ENCODE results near the gene SAXO1. TPM values are rescaled to one million over a fixed set of nuclear protein-coding genes. Genes with fewer than 3 reads are reported as not detected.
"Not testable (repeated sequence)": the region's sequence is repeated elsewhere in the genome, so short reads cannot be mapped to it uniquely, and the experiment has no call there.

The SAXO1 gene
- total RNA-seq, 2 experiments from 2014 or later: 0.31 TPM; not detected in 1

GRCh38 chr9:19028835-19029451, 4.1 kb downstream of the SAXO1 start:
- POLR2A ChIA-PET: no interaction called here
- no peak overlapping the region for H3K27ac Mint-ChIP-seq
- CTCF ChIA-PET: interaction anchor here (0.7 to 4.0 kb wide), 16 partner anchors 8 to 774 kb away, joined by 3 to 24 read pairs (median 4); partner anchors contain the start of gene RRAGA
- peaks cover 8% of the 10 kb centered on the region for H3K4me1 Mint-ChIP-seq (ENCODE audit: low read depth)
- peaks cover 14% of the 10 kb centered on the region for H3K27me3 Mint-ChIP-seq
- H3K9me3 Mint-ChIP-seq: no peaks in the 10 kb centered on the region
- peak; percentile 25 for DNase-seq
- H3K4me3 Mint-ChIP-seq: no peak overlapping the region
- intact Hi-C loops (cut with micrococcal nuclease): loop anchor here (2.0 to 5.0 kb wide), 2 partner anchors 586 to 1217 kb away; no protein-coding TSS in a partner anchor
- H3K36me3 Mint-ChIP-seq: no peaks in the 10 kb centered on the region

GRCh38 chr9:19027825-19028224, 5.2 kb downstream of the SAXO1 start:
- ChIA-PET CTCF (interaction anchor here (0.6 to 4.0 kb wide), 7 partner anchors 9 to 773 kb away, joined by 3 to 24 read pairs (median 6); partner anchors contain the start of gene RRAGA), POLR2A (no interaction called here)
- intact Hi-C loops (cut with micrococcal nuclease): loop anchor here (2.0 to 5.0 kb wide), 2 partner anchors 585 to 1216 kb away; no protein-coding TSS in a partner anchor
- DNase-seq: no peak
- Mint-ChIP-seq H3K36me3 (no peaks in the 10 kb centered on the region), H3K4me1 (ENCODE audit: low read depth) (peaks cover 8% of the 10 kb centered on the region), H3K4me3 (no peak overlapping the region), H3K27me3 (peaks cover 14% of the 10 kb centered on the region), H3K27ac (no peak overlapping the region), H3K9me3 (no peaks in the 10 kb centered on the region)

- Mint-ChIP-seq H3K27me3 (peaks cover 14% of the 10 kb centered on the region), H3K36me3 (peaks cover 1% of the 10 kb centered on the region), H3K9me3 (peaks cover 2% of the 10 kb centered on the region), H3K27ac (no peak overlapping the region), H3K4me1 (ENCODE audit: low read depth) (peaks cover 10% of the 10 kb centered on the region), H3K4me3 (no peak overlapping the region)
- ChIA-PET POLR2A (no interaction called here), CTCF (interaction anchor here (0.9 to 4.0 kb wide), 4 partner anchors 11 to 1215 kb away, joined by 3 to 24 read pairs (median 4); no protein-coding TSS in a partner anchor)
- intact Hi-C loops (cut with micrococcal nuclease): loop anchor here (5.0 kb wide), 1 partner anchor 1214 kb away; no protein-coding TSS in a partner anchor
- DNase-seq: peak; percentile 33
Measured at GRCh38 chr9:19026375-19026774, 6.6 kb downstream of the SAXO1 start.

GRCh38 chr9:19023078-19023477, 9.9 kb downstream of the SAXO1 start:
- no peak for DNase-seq
- Mint-ChIP-seq H3K27ac (no peak overlapping the region), H3K4me3 (no peak overlapping the region), H3K9me3 (peaks cover 2% of the 10 kb centered on the region), H3K4me1 (ENCODE audit: low read depth) (peaks cover 10% of the 10 kb centered on the region), H3K36me3 (peaks cover 1% of the 10 kb centered on the region), H3K27me3 (peaks cover 15% of the 10 kb centered on the region)
- POLR2A ChIA-PET: no interaction called here
- intact Hi-C loops (cut with micrococcal nuclease): no loop called here
- CTCF ChIA-PET: interaction anchor here (0.7 kb wide), 1 partner anchor 216 kb away, joined by 3 read pairs; no protein-coding TSS in a partner anchor

- no peak overlapping the region for H3K4me3 Mint-ChIP-seq
- ChIA-PET CTCF (no interaction called here), POLR2A (no interaction called here)
- H3K9me3 Mint-ChIP-seq: peaks cover 2% of the 10 kb centered on the region
- intact Hi-C loops (cut with micrococcal nuclease): no loop called here
- peaks cover 10% of the 10 kb centered on the region for H3K4me1 Mint-ChIP-seq (ENCODE audit: low read depth)
- no peak overlapping the region for H3K27ac Mint-ChIP-seq
- H3K36me3 Mint-ChIP-seq: peaks cover 1% of the 10 kb centered on the region
- peaks cover 15% of the 10 kb centered on the region for H3K27me3 Mint-ChIP-seq
- DNase-seq: no peak
Measured at GRCh38 chr9:19022206-19022605, 10.8 kb downstream of the SAXO1 start.

GRCh38 chr9:19021649-19022048, 11.4 kb downstream of the SAXO1 start:
- H3K27me3 Mint-ChIP-seq: peaks cover 13% of the 10 kb centered on the region
- H3K4me3 Mint-ChIP-seq; POLR2A ChIA-PET; H3K27ac Mint-ChIP-seq; H3K36me3 Mint-ChIP-seq; H3K4me1 Mint-ChIP-seq (ENCODE audit: low read depth); H3K9me3 Mint-ChIP-seq; intact Hi-C loops (cut with micrococcal nuclease); DNase-seq: not testable (repeated sequence)
- CTCF ChIA-PET: interaction anchor here (0.7 kb wide), 1 partner anchor 12 kb away, joined by 3 read pairs; no protein-coding TSS in a partner anchor

GRCh38 chr9:19020886-19021455, 12.0 kb downstream of the SAXO1 start:
- ChIA-PET POLR2A (interaction anchor here (0.7 kb wide), 1 partner anchor 24 kb away, joined by 3 read pairs; no protein-coding TSS in a partner anchor), CTCF (interaction anchor here (0.6 to 1.1 kb wide), 3 partner anchors 8 to 65 kb away, joined by 3 to 5 read pairs (median 4); no protein-coding TSS in a partner anchor)
- H3K36me3 Mint-ChIP-seq: peaks cover 1% of the 10 kb centered on the region
- intact Hi-C loops (cut with micrococcal nuclease): no loop called here
- H3K27ac Mint-ChIP-seq: no peak overlapping the region
- peaks cover 3% of the 10 kb centered on the region for H3K4me1 Mint-ChIP-seq (ENCODE audit: low read depth)
- H3K27me3 Mint-ChIP-seq: peaks cover 11% of the 10 kb centered on the region
- no peak for DNase-seq
- peaks cover 2% of the 10 kb centered on the region for H3K9me3 Mint-ChIP-seq
- no peak overlapping the region for H3K4me3 Mint-ChIP-seq

- Mint-ChIP-seq H3K4me1 (ENCODE audit: low read depth) (peaks cover 3% of the 10 kb centered on the region), H3K27ac (no peak overlapping the region), H3K27me3 (peaks cover 6% of the 10 kb centered on the region), H3K9me3 (peaks cover 2% of the 10 kb centered on the region), H3K4me3 (no peak overlapping the region), H3K36me3 (peaks cover 1% of the 10 kb centered on the region)
- no peak for DNase-seq
- intact Hi-C loops (cut with micrococcal nuclease): no loop called here
- CTCF ChIA-PET: interaction anchor here (1.3 to 1.7 kb wide), 2 partner anchors 10 to 156 kb away, joined by 3 to 7 read pairs; no protein-coding TSS in a partner anchor
- POLR2A ChIA-PET: no interaction called here
Measured at GRCh38 chr9:19018201-19018600, 14.8 kb downstream of the SAXO1 start.

GRCh38 chr9:19009391-19009965, 23.5 kb downstream of the SAXO1 start:
- intact Hi-C loops (cut with micrococcal nuclease): no loop called here
- no peaks in the 10 kb centered on the region for H3K36me3 Mint-ChIP-seq
- CTCF ChIA-PET: interaction anchor here (1.1 kb wide), 1 partner anchor 12 kb away, joined by 3 read pairs; no protein-coding TSS in a partner anchor
- DNase-seq: no peak
- H3K27me3 Mint-ChIP-seq: no peaks in the 10 kb centered on the region
- no peak overlapping the region for H3K27ac Mint-ChIP-seq
- H3K9me3 Mint-ChIP-seq: no peaks in the 10 kb centered on the region
- H3K4me3 Mint-ChIP-seq: no peak overlapping the region
- H3K4me1 Mint-ChIP-seq (ENCODE audit: low read depth): no peaks in the 10 kb centered on the region
- POLR2A ChIA-PET: no interaction called here

- Mint-ChIP-seq H3K4me1 (ENCODE audit: low read depth) (no peaks in the 10 kb centered on the region), H3K27me3 (no peaks in the 10 kb centered on the region), H3K27ac (no peak overlapping the region), H3K9me3 (peaks cover 21% of the 10 kb centered on the region), H3K36me3 (no peaks in the 10 kb centered on the region), H3K4me3 (no peak overlapping the region)
- no peak for DNase-seq
- intact Hi-C loops (cut with micrococcal nuclease): no loop called here
- CTCF ChIA-PET: no interaction called here
- POLR2A ChIA-PET: no interaction called here
Measured at GRCh38 chr9:19000133-19000532, 32.9 kb downstream of the SAXO1 start.

- intact Hi-C loops (cut with micrococcal nuclease): no loop called here
- no peaks in the 10 kb centered on the region for H3K4me1 Mint-ChIP-seq (ENCODE audit: low read depth)
- ChIA-PET POLR2A (no interaction called here), CTCF (no interaction called here)
- DNase-seq: no peak
- H3K27me3 Mint-ChIP-seq: no peaks in the 10 kb centered on the region
- no peak overlapping the region for H3K4me3 Mint-ChIP-seq
- H3K27ac Mint-ChIP-seq: no peak overlapping the region
- H3K9me3 Mint-ChIP-seq: peaks cover 21% of the 10 kb centered on the region
- no peaks in the 10 kb centered on the region for H3K36me3 Mint-ChIP-seq
Measured at GRCh38 chr9:18999173-18999785, 33.7 kb downstream of the SAXO1 start.

GRCh38 chr9:18997151-18997550, 35.9 kb downstream of the SAXO1 start:
- peaks cover 9% of the 10 kb centered on the region for H3K9me3 Mint-ChIP-seq
- ChIA-PET POLR2A (no interaction called here), CTCF (interaction anchor here (0.7 kb wide), 1 partner anchor 249 kb away, joined by 3 read pairs; no protein-coding TSS in a partner anchor)
- H3K36me3 Mint-ChIP-seq: no peaks in the 10 kb centered on the region
- H3K27me3 Mint-ChIP-seq: no peaks in the 10 kb centered on the region
- DNase-seq: no peak
- intact Hi-C loops (cut with micrococcal nuclease): no loop called here
- H3K4me3 Mint-ChIP-seq: no peak overlapping the region
- H3K27ac Mint-ChIP-seq: no peak overlapping the region
- no peaks in the 10 kb centered on the region for H3K4me1 Mint-ChIP-seq (ENCODE audit: low read depth)
